Activated CD8-positive, alpha-beta T cell treated with anti-CD3 and anti-CD28 coated beads, Interleukin-2, amount 10 ng/mL, durations not matched to agents 7 days and 5 days (primary cell): Measurements from ENCODE around the gene TJP1. TPM values are rescaled to one million over a fixed set of nuclear protein-coding genes. Genes with fewer than 3 reads are reported as not detected.
"Not testable (repeated sequence)": the region's sequence is repeated elsewhere in the genome, so short reads cannot be mapped to it uniquely, and the experiment has no call there.

Experiments
- ATAC-seq: fragments of 150-1000 bp; cut with Tn5 transposase; one replicate; pipeline ENCODE4 v1.10.0; 2021; ENCODE audit warnings: moderate library complexity
- CTCF ChIA-PET: fragments of 350-600 bp; sonication (Branson Sonifier 250); formaldehyde crosslinking; loops from one replicate; lab custom pipeline; 2021; ENCODE audit warnings: antibody characterized with exemption; lab: Charles Lee
- POLR2A ChIA-PET: fragments of 350-600 bp; sonication (Branson Sonifier 250); formaldehyde crosslinking; loops from one replicate; lab custom pipeline; 2021; ENCODE audit warnings: antibody characterized with exemption; lab: Charles Lee
- DNase-seq: peaks from one replicate; pipeline ENCODE4 v3.0.0-alpha.2; 2020
- H3K27ac Mint-ChIP-seq: one replicate; pipeline ENCODE4 v1.8.0; 2021; ENCODE audit warnings: mild to moderate bottlenecking, mixed read lengths
- H3K27me3 Mint-ChIP-seq: one replicate; pipeline ENCODE4 v1.8.0; 2021; ENCODE audit warnings: low read depth, mixed read lengths
- H3K36me3 Mint-ChIP-seq: one replicate; pipeline ENCODE4 v1.8.0; 2021; ENCODE audit warnings: low read depth, mixed read lengths
- H3K4me1 Mint-ChIP-seq: one replicate; pipeline ENCODE4 v1.8.0; 2021; ENCODE audit warnings: low read depth, mixed read lengths
- H3K4me3 Mint-ChIP-seq: one replicate; pipeline ENCODE4 v1.8.0; 2021; ENCODE audit warnings: mild to moderate bottlenecking, mixed read lengths
- H3K9me3 Mint-ChIP-seq: one replicate; pipeline ENCODE4 v1.8.0; 2022; ENCODE audit warnings: mixed read lengths; ENCODE audit not compliant: insufficient read depth
- total RNA-seq, 2 experiments: library from RNA; stranded (reverse); gene quantifications; one replicate each; pipeline ENCODE4 v1.2.3, GENCODE V29; 2021

TJP1 gene
- total RNA-seq, 2 experiments from 2014 or later = not detected

DNA sequence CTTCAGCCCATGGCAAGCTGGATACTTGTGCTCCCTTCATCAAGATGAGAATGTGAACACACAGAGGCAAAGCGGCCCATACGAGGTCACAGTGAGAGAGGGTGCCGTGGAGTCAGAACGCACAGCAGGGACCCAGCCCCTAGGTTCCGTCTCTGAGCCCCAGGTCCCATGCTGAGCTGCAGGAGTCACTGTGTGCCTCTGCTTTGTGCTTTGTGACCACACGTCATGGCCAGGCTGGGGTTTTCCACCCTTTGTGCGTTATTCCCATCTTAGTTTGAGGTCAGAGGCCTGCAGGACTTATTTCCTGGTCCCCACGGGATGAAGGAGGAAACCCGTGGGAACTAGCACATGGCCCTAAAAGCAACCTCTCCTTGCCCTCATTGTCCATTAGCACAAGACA, 140.3 kb downstream of the TJP1 start:
- CTCF ChIA-PET = no interaction called here
- Mint-ChIP-seq H3K4me1 (no peaks in the 10 kb centered on the region), H3K36me3 (no peaks in the 10 kb centered on the region), H3K9me3 (no peaks in the 10 kb centered on the region), H3K27ac (no peak overlapping the region), H3K27me3 (peaks cover 3% of the 10 kb centered on the region), H3K4me3 (no peak overlapping the region)
- ATAC-seq (no peak), DNase-seq (no peak)
- POLR2A ChIA-PET = no interaction called here

DNA sequence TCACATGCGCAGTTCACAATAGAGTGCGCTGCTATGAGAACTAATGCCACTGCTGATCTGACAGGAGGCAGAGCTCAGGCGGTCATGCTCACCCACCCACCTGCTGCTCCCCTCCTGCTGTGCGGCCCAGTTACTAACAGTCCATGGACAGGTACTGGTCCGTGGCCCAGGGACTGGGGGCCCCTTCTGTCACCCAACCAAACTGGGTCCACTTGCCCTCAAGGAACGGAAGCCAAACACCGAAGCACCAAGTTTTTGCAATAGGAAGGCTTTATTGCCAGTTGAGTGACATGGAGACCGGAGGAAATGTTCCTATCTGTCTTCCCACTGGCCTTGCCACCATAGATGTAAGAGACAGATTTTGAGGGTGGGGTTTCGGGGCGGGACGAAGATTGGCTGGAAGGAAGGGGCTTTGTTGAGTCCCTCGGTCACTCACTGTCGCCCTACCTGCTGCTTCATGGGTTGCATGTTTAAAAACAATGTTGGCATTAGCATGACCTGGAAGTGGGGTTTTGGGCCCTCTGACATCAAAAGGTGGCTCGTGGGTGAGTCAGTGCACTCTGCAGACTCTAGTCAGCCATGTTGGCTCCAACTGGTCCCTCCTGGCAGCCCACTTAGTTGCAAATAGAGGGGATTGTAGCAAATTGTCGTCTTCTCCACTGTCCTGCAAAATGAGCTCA, 141.0 kb downstream of the TJP1 start:
- Mint-ChIP-seq H3K36me3 (no peaks in the 10 kb centered on the region), H3K27ac (no peak overlapping the region), H3K27me3 (peaks cover 3% of the 10 kb centered on the region), H3K4me1 (no peaks in the 10 kb centered on the region), H3K9me3 (no peaks in the 10 kb centered on the region), H3K4me3 (no peak overlapping the region)
- POLR2A ChIA-PET = no interaction called here
- no peak for DNase-seq
- ATAC-seq = no peak
- CTCF ChIA-PET = no interaction called here

DNA sequence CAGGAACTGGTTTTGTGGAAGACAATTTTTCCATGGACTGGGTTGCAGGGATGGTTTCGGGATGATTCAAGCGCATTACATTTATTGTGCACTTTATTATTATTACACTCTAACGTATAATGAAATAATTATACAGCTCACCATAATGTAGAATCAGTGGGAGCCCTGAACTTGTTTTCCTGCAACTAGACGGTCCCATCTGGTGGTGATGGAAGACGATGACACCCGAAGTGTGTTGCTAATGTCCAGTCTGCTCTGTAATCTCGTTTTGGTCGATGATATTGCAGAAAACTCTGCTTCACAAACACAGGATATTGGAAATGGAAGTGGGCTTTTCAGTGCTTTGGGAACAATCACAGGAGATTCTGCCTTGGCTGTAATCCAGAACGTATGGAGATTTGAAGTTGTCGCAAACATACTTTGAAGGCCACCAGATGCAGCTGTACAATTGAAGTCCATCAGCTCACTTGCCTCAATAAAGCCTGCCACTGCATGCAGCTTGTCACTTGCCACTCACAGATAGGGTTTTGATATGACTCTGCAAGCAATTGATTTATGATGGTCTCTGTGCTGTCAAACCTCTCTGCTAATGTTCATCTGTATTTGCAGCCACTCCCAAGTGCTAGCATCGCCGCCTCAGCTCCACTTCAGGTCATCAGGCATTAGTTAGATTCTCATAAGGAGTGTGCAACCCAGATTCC, 141.7 kb downstream of the TJP1 start:
- H3K4me3 Mint-ChIP-seq = no peak overlapping the region

DNA sequence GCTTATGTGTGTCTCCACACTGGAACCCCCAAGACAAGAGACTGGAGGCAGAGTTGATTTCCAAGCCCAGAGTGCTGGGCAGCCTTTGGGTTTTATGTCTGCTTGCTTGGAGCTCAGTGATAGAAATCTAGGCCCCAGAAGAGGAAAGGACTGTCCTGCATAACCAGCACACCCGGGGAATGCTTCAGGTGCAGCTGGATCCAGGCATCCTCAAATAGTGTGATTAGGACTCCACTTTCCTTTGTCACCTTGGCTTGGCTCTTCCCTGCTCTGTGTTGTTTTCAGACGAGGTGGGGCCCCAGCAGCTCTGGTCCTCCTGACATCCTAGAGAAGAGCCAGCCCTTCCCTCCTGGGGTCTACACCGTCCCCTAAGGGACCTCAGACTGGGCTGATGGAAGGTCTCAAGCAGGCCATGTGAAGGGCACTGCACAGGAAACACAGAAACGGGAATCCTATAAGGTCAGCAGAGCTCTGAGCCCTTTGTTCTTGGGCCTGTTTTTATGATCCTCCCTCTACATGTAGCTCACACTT, 143.7 kb downstream of the TJP1 start:
- CTCF ChIA-PET = interaction anchor here (0.9 kb wide), 1 partner anchor 10 kb away, joined by 3 read pairs; no protein-coding TSS in a partner anchor
- Mint-ChIP-seq H3K36me3 (no peaks in the 10 kb centered on the region), H3K4me1 (no peaks in the 10 kb centered on the region), H3K27ac (no peak overlapping the region), H3K9me3 (no peaks in the 10 kb centered on the region), H3K27me3 (peaks cover 10% of the 10 kb centered on the region), H3K4me3 (no peak overlapping the region)
- POLR2A ChIA-PET = no interaction called here
- ATAC-seq (no peak), DNase-seq (no peak)

More for the DNA sequence above, 141.7 kb downstream of the TJP1 start:
- H3K27me3 Mint-ChIP-seq = peaks cover 5% of the 10 kb centered on the region
- H3K9me3 Mint-ChIP-seq = no peaks in the 10 kb centered on the region
- no peak overlapping the region for H3K27ac Mint-ChIP-seq
- H3K4me1 Mint-ChIP-seq = no peaks in the 10 kb centered on the region
- POLR2A ChIA-PET = no interaction called here
- H3K36me3 Mint-ChIP-seq = no peaks in the 10 kb centered on the region
- CTCF ChIA-PET = no interaction called here
- DNase-seq (no peak), ATAC-seq (no peak)

DNA sequence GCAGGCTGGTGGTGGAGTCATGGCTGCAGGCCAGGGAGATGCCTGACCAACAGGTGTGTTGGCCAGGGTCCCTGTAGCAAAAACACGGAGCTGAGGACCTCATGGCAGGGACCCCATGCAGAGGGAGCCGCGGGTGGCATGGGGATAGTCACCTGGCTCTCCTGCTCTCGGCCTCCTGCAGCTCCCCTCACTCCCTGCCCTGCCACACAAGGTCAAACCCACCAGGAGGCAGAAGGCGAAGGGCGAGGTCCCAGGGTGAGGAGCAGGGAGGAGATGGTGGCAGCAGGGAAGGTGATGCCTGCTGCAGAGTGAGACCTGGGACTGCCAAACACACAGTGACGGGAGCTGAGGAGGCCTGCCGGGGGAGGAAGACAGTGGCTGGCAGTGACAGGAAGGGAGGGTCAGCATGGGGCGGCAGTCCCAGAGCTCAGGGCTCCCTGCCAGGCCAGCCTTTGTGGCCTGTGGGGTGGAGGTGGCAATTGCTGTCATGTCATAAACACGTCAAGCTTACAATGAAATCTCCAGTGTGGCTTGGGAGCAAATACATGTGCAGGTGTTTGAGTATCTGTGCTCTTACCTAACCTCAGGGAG, 144.3 kb downstream of the TJP1 start:
- no peaks in the 10 kb centered on the region for H3K9me3 Mint-ChIP-seq
- ATAC-seq = no peak
- no peaks in the 10 kb centered on the region for H3K36me3 Mint-ChIP-seq
- ChIA-PET POLR2A (interaction anchor here (0.5 kb wide), 1 partner anchor 66 kb away, joined by 3 read pairs; no protein-coding TSS in a partner anchor), CTCF (interaction anchor here (0.9 kb wide), 1 partner anchor 9 kb away, joined by 3 read pairs; no protein-coding TSS in a partner anchor)
- peaks cover 12% of the 10 kb centered on the region for H3K27me3 Mint-ChIP-seq
- no peaks in the 10 kb centered on the region for H3K4me1 Mint-ChIP-seq
- no peak overlapping the region for H3K4me3 Mint-ChIP-seq
- DNase-seq = no peak
- H3K27ac Mint-ChIP-seq = no peak overlapping the region

DNA sequence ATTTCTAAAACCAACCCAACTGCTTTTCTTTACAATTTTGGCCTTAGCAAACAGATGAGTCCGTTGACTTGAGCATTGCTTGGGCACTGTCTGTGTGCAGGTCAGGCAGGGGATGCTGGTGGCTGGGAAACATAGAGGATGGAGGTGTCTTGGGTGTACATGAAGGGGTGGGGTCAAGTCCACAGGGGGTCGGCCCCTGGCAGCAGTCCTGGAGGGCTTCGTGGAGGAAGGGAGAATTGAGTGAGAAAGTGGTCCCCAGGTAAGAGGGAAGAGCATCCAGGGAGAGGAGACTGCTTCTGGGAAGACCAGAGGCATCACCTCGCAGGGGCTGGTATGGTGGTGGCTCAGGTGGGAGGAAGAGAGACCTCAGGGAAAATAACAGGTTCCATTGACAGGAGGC, 144.8 kb downstream of the TJP1 start:
- peaks cover 12% of the 10 kb centered on the region for H3K27me3 Mint-ChIP-seq
- H3K9me3 Mint-ChIP-seq = no peaks in the 10 kb centered on the region
- H3K4me3 Mint-ChIP-seq = no peak overlapping the region
- ATAC-seq (no peak), DNase-seq (no peak)
- CTCF ChIA-PET = no interaction called here
- no peak overlapping the region for H3K27ac Mint-ChIP-seq
- H3K36me3 Mint-ChIP-seq = no peaks in the 10 kb centered on the region
- POLR2A ChIA-PET = no interaction called here
- H3K4me1 Mint-ChIP-seq = no peaks in the 10 kb centered on the region

DNA sequence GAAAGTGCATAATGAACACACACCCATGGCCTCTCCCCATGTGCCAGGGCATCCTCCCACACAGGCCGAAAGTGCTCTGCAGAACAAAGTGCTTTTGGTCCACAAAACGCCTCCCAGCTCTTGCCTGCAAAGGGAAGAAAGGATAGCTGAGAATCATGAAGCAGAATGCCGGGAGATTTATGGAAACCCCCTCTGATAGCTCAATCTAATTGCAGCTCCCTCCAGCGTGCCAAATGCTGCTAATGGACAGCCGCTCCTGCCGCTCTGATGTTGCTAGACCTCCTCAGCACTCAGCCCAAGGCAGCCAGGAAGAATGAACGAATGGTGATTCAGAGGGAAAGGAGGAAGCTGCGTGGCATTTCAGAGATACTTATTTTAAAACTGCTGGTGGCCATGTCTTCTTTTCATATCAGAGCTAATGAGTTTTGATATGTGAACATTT, 145.3 kb downstream of the TJP1 start:
- ATAC-seq = no peak
- Mint-ChIP-seq H3K27ac (no peak overlapping the region), H3K36me3 (no peaks in the 10 kb centered on the region), H3K4me1 (no peaks in the 10 kb centered on the region), H3K9me3 (no peaks in the 10 kb centered on the region), H3K4me3 (no peak overlapping the region), H3K27me3 (peaks cover 12% of the 10 kb centered on the region)
- no peak for DNase-seq
- ChIA-PET POLR2A (no interaction called here), CTCF (no interaction called here)

DNA sequence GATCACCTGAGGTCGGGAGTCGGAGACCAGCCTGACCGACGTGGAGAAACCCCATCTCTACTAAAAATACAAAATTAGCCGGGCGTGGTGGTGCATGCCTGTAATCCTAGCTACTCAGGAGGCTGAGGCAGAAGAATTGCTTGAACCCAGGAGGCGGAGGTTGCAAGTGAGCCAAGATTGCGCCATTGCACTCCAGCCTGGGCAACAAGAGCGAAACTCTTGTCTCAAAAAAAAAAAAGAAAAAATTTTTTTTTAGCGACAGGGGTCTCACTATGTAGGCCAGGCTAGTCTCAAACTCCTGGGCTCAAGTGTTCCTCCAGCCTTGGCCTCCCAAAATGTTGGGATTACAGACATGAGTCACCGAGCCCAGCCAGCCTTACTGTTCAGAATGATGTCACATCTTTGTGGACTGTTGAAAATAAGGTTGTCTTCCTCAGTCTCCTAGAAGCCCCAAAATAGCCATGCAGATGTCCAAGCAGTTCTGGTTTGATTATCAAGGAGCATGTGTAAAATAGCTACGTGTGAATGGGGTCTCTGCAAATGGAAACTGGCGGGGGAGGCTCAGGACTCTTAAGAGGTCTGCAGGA, 145.8 kb downstream of the TJP1 start:
- H3K27ac Mint-ChIP-seq, ATAC-seq, POLR2A ChIA-PET, DNase-seq, H3K4me1 Mint-ChIP-seq, CTCF ChIA-PET, H3K36me3 Mint-ChIP-seq, H3K9me3 Mint-ChIP-seq, H3K4me3 Mint-ChIP-seq: not testable (repeated sequence)
- peaks cover 12% of the 10 kb centered on the region for H3K27me3 Mint-ChIP-seq

DNA sequence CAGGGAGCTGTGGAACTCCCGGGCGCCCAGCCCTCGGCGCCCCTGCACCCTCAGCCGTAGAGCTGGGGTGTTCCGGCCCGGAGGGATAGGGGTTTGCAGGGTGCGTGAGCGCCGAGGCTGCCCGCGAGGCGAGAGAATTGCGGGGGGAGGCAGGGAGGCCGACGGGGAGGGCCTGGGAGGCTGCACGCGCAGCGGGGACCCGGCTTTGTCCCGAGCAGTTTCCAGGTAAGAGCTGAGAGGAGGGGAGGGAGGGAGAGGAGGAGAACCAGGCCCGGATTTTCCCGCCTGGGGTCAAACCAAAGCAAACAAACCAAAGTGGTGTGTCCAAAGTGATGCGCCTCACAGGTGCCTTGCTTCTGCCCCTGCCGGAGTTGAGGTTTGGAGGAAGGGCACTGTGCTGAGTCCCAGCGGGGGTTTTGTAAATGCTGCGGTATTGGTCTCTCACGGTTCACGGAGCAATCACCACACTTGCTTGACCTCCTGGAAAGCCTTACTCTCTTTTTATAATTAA, 146.4 kb downstream of the TJP1 start:
- POLR2A ChIA-PET = no interaction called here
- DNase-seq (no peak), ATAC-seq (no peak)
- Mint-ChIP-seq H3K27me3 (peaks cover 12% of the 10 kb centered on the region), H3K9me3 (no peaks in the 10 kb centered on the region), H3K4me3 (no peak overlapping the region), H3K36me3 (no peaks in the 10 kb centered on the region), H3K4me1 (no peaks in the 10 kb centered on the region), H3K27ac (no peak overlapping the region)
- CTCF ChIA-PET = no interaction called here

DNA sequence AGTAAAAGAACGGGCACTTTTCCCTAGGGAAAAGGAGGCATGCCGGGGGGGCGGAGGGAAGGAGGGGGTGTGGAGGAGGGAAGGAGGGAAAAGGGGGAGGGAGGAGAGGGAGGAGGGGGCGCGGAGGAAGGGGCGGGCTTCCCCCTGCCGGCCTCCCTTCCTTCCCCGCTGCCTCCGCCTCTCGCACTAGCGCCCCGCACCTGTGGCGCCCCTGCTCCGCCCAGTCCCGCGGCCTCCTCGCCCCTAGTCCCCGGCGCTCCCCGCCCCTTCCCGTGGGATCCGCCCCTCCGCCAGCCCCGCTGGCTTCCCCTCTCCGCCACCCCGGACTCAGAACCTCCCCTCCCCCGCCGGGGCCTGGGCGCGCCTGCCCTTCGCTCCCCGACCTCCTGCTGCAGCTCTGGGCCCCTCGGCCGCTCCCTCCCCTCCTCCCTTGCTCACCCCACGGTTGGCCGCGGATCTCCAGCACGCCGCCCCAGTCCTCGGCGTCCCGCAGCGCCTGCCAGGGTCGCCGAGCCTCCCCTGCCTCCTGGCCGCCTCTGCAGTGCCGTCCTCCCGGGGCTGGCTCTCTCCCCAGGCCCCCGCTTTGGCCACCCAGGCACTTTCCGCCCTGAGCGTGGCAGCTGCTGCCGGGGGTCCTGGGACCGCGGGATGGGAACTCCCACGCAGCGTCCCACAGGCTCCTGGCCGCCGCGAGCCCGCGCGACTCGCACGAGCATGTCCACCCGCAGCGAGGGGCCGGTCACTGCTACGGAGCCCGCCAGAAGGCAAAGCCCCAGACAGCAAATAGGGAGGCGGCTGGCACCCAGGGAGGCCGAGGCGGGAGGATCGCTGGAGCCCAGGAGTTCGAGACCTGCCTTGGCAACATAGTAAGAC, 147.4 kb downstream of the TJP1 start:
- Mint-ChIP-seq H3K36me3 (no peaks in the 10 kb centered on the region), H3K4me3 (no peak overlapping the region), H3K27me3 (peaks cover 12% of the 10 kb centered on the region), H3K27ac (no peak overlapping the region), H3K9me3 (no peaks in the 10 kb centered on the region), H3K4me1 (no peaks in the 10 kb centered on the region)
- CTCF ChIA-PET = no interaction called here
- ATAC-seq (no peak), DNase-seq (no peak)
- POLR2A ChIA-PET = no interaction called here
